Measurements from ENCODE around the gene TERF2IP. TPM values are rescaled to one million over a fixed set of nuclear protein-coding genes. Genes with fewer than 3 reads are reported as not detected.
A peak's percentile ranks its signal among the peaks of the same experiment; 100 is the strongest.

Gene TERF2IP
- polyA plus RNA-seq, 1 experiment = 19.1 TPM

DNA sequence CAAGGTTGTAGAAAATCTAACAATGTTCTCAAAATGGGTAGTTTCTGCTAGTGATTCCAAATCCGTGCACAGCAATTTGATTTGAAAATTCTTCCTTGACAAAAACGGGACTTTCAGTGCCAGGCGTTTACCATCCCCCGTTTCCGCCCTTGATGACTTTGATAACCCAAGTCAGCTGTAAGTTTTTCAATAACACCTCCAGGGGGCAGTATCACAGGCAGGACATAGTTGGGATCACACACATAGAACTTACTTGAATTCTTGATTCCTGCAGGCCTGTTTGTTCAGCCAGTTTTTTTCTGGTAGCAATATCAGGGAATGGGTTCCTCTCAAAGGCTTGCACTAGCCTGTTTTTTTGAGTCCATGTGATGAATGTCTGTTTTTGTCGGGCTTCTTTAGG, 48.1 kb downstream of the TERF2IP start:
- POLR2A ChIA-PET = no interaction called here
- H3K27me3 ChIP-seq (ENCODE audit: control insufficient read depth, insufficient read depth, low read length) = no peaks in the 10 kb centered on the region
- no peak overlapping the region for H3K4me3 ChIP-seq (ENCODE audit: low read depth, low read length)
- DNase-seq (ENCODE audit: low read depth) = no peak
- no peaks in the 10 kb centered on the region for H3K36me3 ChIP-seq (ENCODE audit: control insufficient read depth, insufficient read depth, low read length)
- CTCF ChIA-PET = interaction anchor here (1.1 kb wide), 1 partner anchor 12 kb away, joined by 3 read pairs; no protein-coding TSS in a partner anchor
- TF ChIP-seq, protein P1, sequence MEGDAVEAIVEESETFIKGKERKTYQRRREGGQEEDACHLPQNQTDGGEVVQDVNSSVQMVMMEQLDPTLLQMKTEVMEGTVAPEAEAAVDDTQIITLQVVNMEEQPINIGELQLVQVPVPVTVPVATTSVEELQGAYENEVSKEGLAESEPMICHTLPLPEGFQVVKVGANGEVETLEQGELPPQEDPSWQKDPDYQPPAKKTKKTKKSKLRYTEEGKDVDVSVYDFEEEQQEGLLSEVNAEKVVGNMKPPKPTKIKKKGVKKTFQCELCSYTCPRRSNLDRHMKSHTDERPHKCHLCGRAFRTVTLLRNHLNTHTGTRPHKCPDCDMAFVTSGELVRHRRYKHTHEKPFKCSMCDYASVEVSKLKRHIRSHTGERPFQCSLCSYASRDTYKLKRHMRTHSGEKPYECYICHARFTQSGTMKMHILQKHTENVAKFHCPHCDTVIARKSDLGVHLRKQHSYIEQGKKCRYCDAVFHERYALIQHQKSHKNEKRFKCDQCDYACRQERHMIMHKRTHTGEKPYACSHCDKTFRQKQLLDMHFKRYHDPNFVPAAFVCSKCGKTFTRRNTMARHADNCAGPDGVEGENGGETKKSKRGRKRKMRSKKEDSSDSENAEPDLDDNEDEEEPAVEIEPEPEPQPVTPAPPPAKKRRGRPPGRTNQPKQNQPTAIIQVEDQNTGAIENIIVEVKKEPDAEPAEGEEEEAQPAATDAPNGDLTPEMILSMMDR (IDR thresholded peaks at IDR 0.05; ENCODE audit: insufficient read depth, low read depth, low read length) = 0 out of 2 replicates have a peak, but pooled peaks have one; percentile 15

DNA sequence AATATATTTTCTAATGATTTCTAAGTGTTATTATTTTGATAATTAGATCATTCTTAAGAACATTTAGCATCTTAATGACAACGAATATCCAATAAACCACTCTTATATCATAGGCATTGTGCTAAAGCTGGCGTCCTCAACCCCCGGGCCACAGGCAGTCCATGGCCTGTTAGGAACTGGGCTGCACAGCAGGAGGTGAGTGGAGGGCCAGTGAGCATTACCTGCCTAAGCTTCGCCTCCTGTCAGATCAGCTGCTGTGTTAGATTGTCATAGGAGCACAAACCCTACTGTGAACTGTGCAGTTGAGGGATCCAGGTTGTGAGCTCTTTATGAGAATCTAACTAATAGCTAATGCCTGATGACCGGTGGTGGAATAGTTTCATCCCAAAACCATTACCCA, 50.0 kb downstream of the TERF2IP start:
- H3K36me3 ChIP-seq (ENCODE audit: control insufficient read depth, insufficient read depth, low read length) = no peaks in the 10 kb centered on the region
- ChIA-PET POLR2A (no interaction called here), CTCF (no interaction called here)
- DNase-seq (ENCODE audit: low read depth) = no peak
- TF ChIP-seq, protein P1 (IDR thresholded peaks at IDR 0.05; ENCODE audit: insufficient read depth, low read depth, low read length) = no peak
- H3K4me3 ChIP-seq (ENCODE audit: low read depth, low read length) = no peak overlapping the region
- no peaks in the 10 kb centered on the region for H3K27me3 ChIP-seq (ENCODE audit: control insufficient read depth, insufficient read depth, low read length)

DNA sequence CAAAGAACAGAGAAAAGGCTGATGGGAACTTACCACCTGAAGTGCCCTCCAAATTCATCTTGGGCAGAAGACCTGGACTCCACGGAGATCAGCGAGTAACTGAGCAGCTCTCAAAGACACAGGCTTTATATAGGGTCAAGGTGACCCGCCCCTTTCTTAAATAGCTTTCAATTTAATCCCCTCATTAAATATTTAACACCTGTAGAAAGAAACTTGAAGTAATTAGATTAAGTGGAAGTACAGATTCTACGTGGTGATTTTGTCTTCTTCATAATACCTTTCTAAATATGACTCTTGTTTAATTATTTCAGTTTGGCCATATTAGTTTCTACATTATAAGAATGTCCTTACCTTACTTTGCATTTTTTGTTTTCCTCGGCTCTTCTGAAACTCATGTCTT, 53.8 kb downstream of the TERF2IP start, which contains the start of gene DUXB:
TSS of gene DUXB (minus strand) at position 101 of the 400 bp plus-strand sequence. CDS start at position 58, 43 bp downstream.
- POLR2A ChIA-PET = no interaction called here
- CTCF ChIA-PET = no interaction called here
- no peak within 1 kb of the TSS for H3K4me3 ChIP-seq (ENCODE audit: low read depth, low read length)
- H3K36me3 ChIP-seq (ENCODE audit: control insufficient read depth, insufficient read depth, low read length) = no peaks in the 10 kb centered on the region
- DNase-seq (ENCODE audit: low read depth) = no peak
- H3K27me3 ChIP-seq (ENCODE audit: control insufficient read depth, insufficient read depth, low read length) = no peaks in the 10 kb centered on the region
- TF ChIP-seq, protein P1 (IDR thresholded peaks at IDR 0.05; ENCODE audit: insufficient read depth, low read depth, low read length) = no peak

DNA sequence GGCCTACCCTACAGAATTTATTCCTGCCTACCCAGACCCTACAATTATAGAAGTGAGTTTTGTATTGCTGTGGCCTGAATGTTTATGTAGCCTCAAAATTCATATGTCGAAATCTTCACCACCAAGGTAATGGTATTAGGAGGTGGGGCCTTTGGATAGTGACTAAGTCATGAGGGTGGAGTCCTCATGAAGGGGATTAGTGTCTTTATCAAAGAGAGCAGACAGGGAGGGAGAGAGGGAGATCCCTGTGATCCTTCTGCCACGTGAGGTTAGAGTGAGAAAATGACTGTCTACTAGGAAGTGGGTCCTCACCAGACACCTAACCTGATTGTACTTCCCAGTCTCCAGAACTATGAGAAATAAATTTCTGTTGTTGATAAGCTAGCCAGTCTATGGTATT, 54.7 kb downstream of the TERF2IP start:
- DNase-seq (ENCODE audit: low read depth) = no peak
- Histone ChIP-seq H3K36me3 (ENCODE audit: control insufficient read depth, insufficient read depth, low read length) (no peaks in the 10 kb centered on the region), H3K27me3 (ENCODE audit: control insufficient read depth, insufficient read depth, low read length) (no peaks in the 10 kb centered on the region), H3K4me3 (ENCODE audit: low read depth, low read length) (no peak overlapping the region)
- ChIA-PET POLR2A (no interaction called here), CTCF (no interaction called here)
- TF ChIP-seq, protein P1 (IDR thresholded peaks at IDR 0.05; ENCODE audit: insufficient read depth, low read depth, low read length) = no peak

DNA sequence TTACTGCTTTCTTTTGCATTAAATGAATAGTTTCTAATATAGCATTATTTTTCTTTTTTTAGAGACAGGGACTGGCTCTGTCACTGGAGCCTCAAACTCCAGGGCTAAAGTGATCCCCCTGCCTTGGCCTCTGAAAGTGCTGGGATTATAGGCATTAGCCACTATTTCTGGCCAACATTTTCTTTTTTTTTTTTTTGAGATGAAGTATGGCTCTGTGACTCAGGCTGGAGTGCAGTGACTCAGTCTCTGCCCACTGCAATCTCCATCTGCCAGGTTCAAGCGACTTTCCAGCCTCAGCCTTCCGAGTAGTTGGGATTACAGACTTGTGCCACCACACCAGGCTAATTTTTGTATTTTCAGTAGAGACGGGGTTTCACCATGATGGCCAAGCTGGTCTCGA, 55.7 kb downstream of the TERF2IP start:
- ChIA-PET CTCF (no interaction called here), POLR2A (interaction anchor here (0.7 kb wide), 2 partner anchors 9 to 61 kb away, joined by 8 to 9 read pairs; no protein-coding TSS in a partner anchor)
- DNase-seq (ENCODE audit: low read depth) = no peak
- TF ChIP-seq, protein P1 (IDR thresholded peaks at IDR 0.05; ENCODE audit: insufficient read depth, low read depth, low read length) = no peak
- Histone ChIP-seq H3K27me3 (ENCODE audit: control insufficient read depth, insufficient read depth, low read length) (no peaks in the 10 kb centered on the region), H3K4me3 (ENCODE audit: low read depth, low read length) (no peak overlapping the region), H3K36me3 (ENCODE audit: control insufficient read depth, insufficient read depth, low read length) (no peaks in the 10 kb centered on the region)

Small RNA genes within 50 kb of the gene (small RNA-seq; reads per million reads assigned to genes)
- gene RN7SL520P (ENCODE audit: insufficient read length, low read depth, low replicate concordance) = not detected

Other genes starting within 250 kb of the TERF2IP start
- gene CFDP1, start 214.3 kb upstream of the TERF2IP start, polyA plus RNA-seq (2011; rRNA removed) = 10.9 and 38.6 TPM in 2 replicates
- 5.2 and 8.2 TPM in 2 replicates for gene TMEM170A, start 183.1 kb upstream of the TERF2IP start, polyA plus RNA-seq (2011; rRNA removed)
- gene CHST6, start 152.3 kb upstream of the TERF2IP start, polyA plus RNA-seq (2011; rRNA removed) = 0.10 and 0.12 TPM in 2 replicates
- 0.15 TPM in 1 of 2 replicates, not detected in the other for gene CHST5, start 111.7 kb upstream of the TERF2IP start, polyA plus RNA-seq (2011; rRNA removed)
- 19.8 and 38.8 TPM in 2 replicates for gene TMEM231, start 91.5 kb upstream of the TERF2IP start, polyA plus RNA-seq (2011; rRNA removed)
- gene GABARAPL2, start 81.4 kb upstream of the TERF2IP start, polyA plus RNA-seq (2011; rRNA removed) = 32.3 and 61.9 TPM in 2 replicates
- gene ADAT1, start 24.5 kb upstream of the TERF2IP start, polyA plus RNA-seq (2011; rRNA removed) = 18.9 and 26.5 TPM in 2 replicates
- 118 and 170 TPM in 2 replicates for gene KARS1, start 108 bp upstream of the TERF2IP start, polyA plus RNA-seq (2011; rRNA removed)
- not detected in 2 replicates for gene CPHXL2, start 29.2 kb downstream of the TERF2IP start, polyA plus RNA-seq (2011; rRNA removed)
- not detected in 2 replicates for gene DUXB, start 53.7 kb downstream of the TERF2IP start, polyA plus RNA-seq (2011; rRNA removed)
- gene CPHXL, start 78.7 kb downstream of the TERF2IP start, polyA plus RNA-seq (2011; rRNA removed) = not detected in 2 replicates